Measurements from ENCODE around the gene ZNF664.

ZNF664 gene

GRCh38 chr12:123960029-123960735 lies 12.8 kb upstream of the ZNF664 start:
- DNase-seq = no peak

GRCh38 chr12:123960856-123961255 lies 12.2 kb upstream of the ZNF664 start:
- no peak for DNase-seq

- DNase-seq = no peak
These were observed 11.2 kb upstream of the ZNF664 start for GRCh38 chr12:123961585-123962345.

GRCh38 chr12:123962513-123962912 lies 10.5 kb upstream of the ZNF664 start:
- DNase-seq = no peak

GRCh38 chr12:123963821-123964220 lies 9.2 kb upstream of the ZNF664 start:
- DNase-seq = no peak

- no peak for DNase-seq
These were observed 7.6 kb upstream of the ZNF664 start for GRCh38 chr12:123965382-123965781.

GRCh38 chr12:123966596-123966995 lies 6.4 kb upstream of the ZNF664 start:
- no peak for DNase-seq

- no peak for DNase-seq
These were observed 5.9 kb upstream of the ZNF664 start for GRCh38 chr12:123967121-123967586.

GRCh38 chr12:123971449-123971769 lies 1.6 kb upstream of the ZNF664 start:
- no peak for DNase-seq

- DNase-seq = no peak
These were observed 1.1 kb upstream of the ZNF664 start for GRCh38 chr12:123971770-123972456.

- DNase-seq = no peak
These were observed 732 bp downstream of the ZNF664 start for GRCh38 chr12:123973552-123974341.

GRCh38 chr12:123976227-123976826 lies 3.3 kb downstream of the ZNF664 start:
- no peak for DNase-seq

- DNase-seq = no peak
These were observed 6.6 kb downstream of the ZNF664 start for GRCh38 chr12:123979566-123979965.

GRCh38 chr12:123982269-123982668 lies 9.3 kb downstream of the ZNF664 start:
- no peak for DNase-seq

- DNase-seq = no peak
These were observed 10.9 kb downstream of the ZNF664 start for GRCh38 chr12:123983822-123984485.

- DNase-seq = no peak
These were observed 11.9 kb downstream of the ZNF664 start for GRCh38 chr12:123984903-123985302.

GRCh38 chr12:123986374-123986965 lies 13.5 kb downstream of the ZNF664 start:
- no peak for DNase-seq

GRCh38 chr12:123987022-123987421 lies 14.0 kb downstream of the ZNF664 start:
- no peak for DNase-seq

- DNase-seq = no peak
These were observed 16.2 kb downstream of the ZNF664 start for GRCh38 chr12:123989168-123989567.

GRCh38 chr12:123989753-123990152 lies 16.7 kb downstream of the ZNF664 start:
- DNase-seq = no peak

GRCh38 chr12:123990511-123990910 lies 17.5 kb downstream of the ZNF664 start:
- DNase-seq = no peak

Data from GF-D8 (cell line).